Skeletal muscle tissue (tissue), 4 donors: ENCODE measurements around the gene ARHGEF7. TPM values are rescaled to one million over a fixed set of nuclear protein-coding genes. Genes with fewer than 3 reads are reported as not detected.

Source experiments
- H3K27ac ChIP-seq: one replicate; pipeline ENCODE4 v1.7.0; 2013; ENCODE audit warnings: mild to moderate bottlenecking, low read depth, low read length, inconsistent platforms
- H3K27me3 ChIP-seq, 3 donors: one replicate each; pipeline ENCODE4 v1.7.0; 2013; ENCODE audit warnings: low read length in 3 of 3; ENCODE audit not compliant: control insufficient read depth in 3 of 3, insufficient read depth in 3 of 3
- H3K36me3 ChIP-seq, 3 donors: one replicate each; pipeline ENCODE4 v1.7.0; 2013; ENCODE audit warnings: low read length in 3 of 3; ENCODE audit not compliant: control insufficient read depth in 3 of 3, insufficient read depth in 3 of 3
- H3K4me1 ChIP-seq, 3 donors: one replicate each; pipeline ENCODE4 v1.7.0; 2013; ENCODE audit warnings: low read length in 3 of 3, mild to moderate bottlenecking in 3 of 3; ENCODE audit not compliant: control insufficient read depth in 3 of 3, insufficient read depth in 3 of 3
- H3K4me3 ChIP-seq, 3 donors: one replicate each; pipeline ENCODE4 v1.7.0; 2013; ENCODE audit warnings: low read length in 3 of 3
- H3K9ac ChIP-seq, 3 donors: one replicate each; pipeline ENCODE4 v1.7.0; 2013; ENCODE audit warnings: low read length in 3 of 3, mild to moderate bottlenecking in 3 of 3, moderate library complexity in 2 of 3, low read depth in 1 of 3
- H3K9me3 ChIP-seq, 3 donors: one replicate each; pipeline ENCODE4 v1.7.0; 2013; ENCODE audit warnings: low read length in 3 of 3; ENCODE audit not compliant: control insufficient read depth in 3 of 3
- total RNA-seq: library from RNA; depleted of rRNA; stranded (reverse); fragments of >200 nt; gene quantifications from one replicate; pipeline ENCODE4 v1.2.3, GENCODE V29; 2014
- donor health status: Osteomylitis.

ARHGEF7 gene
- total RNA-seq, 1 donor from 2014 or later, result 99.7 TPM

DNA sequence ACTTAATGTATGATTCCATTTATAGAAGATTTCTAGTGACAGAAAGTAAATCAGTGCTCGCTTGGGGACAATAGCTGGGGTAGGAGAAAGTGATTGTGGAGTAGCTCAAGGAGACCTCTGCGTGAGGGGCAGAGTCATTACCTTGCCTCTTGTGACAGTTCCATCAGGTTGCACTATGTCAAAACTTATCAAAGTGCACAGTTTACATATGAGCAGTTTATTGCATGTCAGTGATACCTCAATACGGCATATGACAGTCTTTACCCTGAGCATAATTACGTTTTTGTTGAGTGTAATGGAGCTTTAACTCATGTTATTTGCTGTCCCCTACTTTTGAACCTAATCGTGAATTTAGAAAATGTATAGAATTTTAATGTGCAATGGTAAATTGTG is 15.0 kb downstream of the ARHGEF7 start:
- Histone ChIP-seq H3K36me3 (no peaks in the 10 kb centered on the region), H3K4me3 (no peak overlapping the region), H3K9me3 (no peaks in the 10 kb centered on the region), H3K4me1 (peaks cover 8 to 10% (median 9%) of the 10 kb centered on the region in 3 donors), H3K9ac (no peak overlapping the region), H3K27ac (no peak overlapping the region), H3K27me3 (no peaks in the 10 kb centered on the region)

GRCh38 chr13:111131048-111131447 is 15.9 kb downstream of the ARHGEF7 start:
- Histone ChIP-seq H3K27ac (no peak overlapping the region), H3K9ac (no peak overlapping the region), H3K9me3 (no peaks in the 10 kb centered on the region), H3K36me3 (no peaks in the 10 kb centered on the region), H3K27me3 (no peaks in the 10 kb centered on the region), H3K4me1 (peaks cover 8 to 10% (median 9%) of the 10 kb centered on the region in 3 donors), H3K4me3 (no peak overlapping the region)

- no peaks in the 10 kb centered on the region for H3K9me3 ChIP-seq
- H3K4me1 ChIP-seq, result peaks cover 8 to 10% (median 9%) of the 10 kb centered on the region in 3 donors
- H3K36me3 ChIP-seq, result no peaks in the 10 kb centered on the region
- H3K27ac ChIP-seq, result no peak overlapping the region
- no peaks in the 10 kb centered on the region for H3K27me3 ChIP-seq
- H3K4me3 ChIP-seq, result no peak overlapping the region
- peak overlapping the region in 1 of 3 donors; percentile 51 for H3K9ac ChIP-seq
These were observed 16.5 kb downstream of the ARHGEF7 start for GRCh38 chr13:111131611-111132010.

- H3K36me3 ChIP-seq, result no peaks in the 10 kb centered on the region
- no peak overlapping the region for H3K9ac ChIP-seq
- H3K9me3 ChIP-seq, result no peaks in the 10 kb centered on the region
- peaks cover 8 to 10% (median 9%) of the 10 kb centered on the region in 3 donors for H3K4me1 ChIP-seq
- no peaks in the 10 kb centered on the region for H3K27me3 ChIP-seq
- H3K4me3 ChIP-seq, result no peak overlapping the region
- H3K27ac ChIP-seq, result no peak overlapping the region
These were observed 17.8 kb downstream of the ARHGEF7 start for GRCh38 chr13:111132948-111133347.

- Histone ChIP-seq H3K27me3 (no peaks in the 10 kb centered on the region), H3K4me1 (peaks cover 15 to 26% (median 25%) of the 10 kb centered on the region in 3 donors), H3K9ac (peak overlapping the region in 1 of 3 donors; percentile 16), H3K27ac (no peak overlapping the region), H3K4me3 (no peak overlapping the region), H3K9me3 (no peaks in the 10 kb centered on the region), H3K36me3 (no peaks in the 10 kb centered on the region)
These were observed 24.3 kb downstream of the ARHGEF7 start for GRCh38 chr13:111139452-111139851.

DNA sequence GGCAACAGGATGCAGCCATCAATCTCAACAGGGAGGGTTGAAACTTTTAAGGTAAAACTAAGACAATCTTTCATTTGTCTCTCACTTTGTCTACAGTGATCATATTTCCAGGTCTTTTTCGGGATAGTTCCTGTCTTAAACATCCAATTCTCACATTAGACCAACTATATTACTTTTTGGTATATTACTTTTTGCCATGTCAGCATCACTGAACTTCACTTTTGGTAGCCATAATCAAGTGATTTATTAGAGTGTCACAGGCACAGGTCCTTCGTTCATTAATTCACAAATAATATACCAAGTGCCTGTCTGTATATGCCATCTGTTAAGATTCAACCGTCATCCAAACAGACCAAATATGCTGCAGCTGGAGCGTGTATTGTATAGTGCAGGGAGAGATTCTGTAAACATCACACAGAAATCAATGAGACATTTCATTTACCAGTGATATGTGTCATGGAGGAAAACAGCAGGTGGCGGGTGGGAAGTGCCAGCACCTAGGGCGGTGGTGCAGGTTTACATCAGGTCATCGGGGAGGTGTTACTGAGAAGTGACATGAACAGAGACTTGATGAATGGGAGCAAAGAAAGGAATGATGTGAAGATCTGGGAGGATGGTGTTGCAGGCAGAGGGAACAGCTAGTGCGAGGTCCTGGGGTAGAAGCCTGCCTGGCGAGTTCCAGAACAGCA is 24.9 kb downstream of the ARHGEF7 start:
- Histone ChIP-seq H3K4me1 (peaks cover 20 to 32% (median 25%) of the 10 kb centered on the region in 3 donors), H3K36me3 (no peaks in the 10 kb centered on the region), H3K27me3 (no peaks in the 10 kb centered on the region), H3K9ac (peak overlapping the region in 1 of 3 donors; percentile 16), H3K27ac (no peak overlapping the region), H3K9me3 (no peaks in the 10 kb centered on the region), H3K4me3 (no peak overlapping the region)

DNA sequence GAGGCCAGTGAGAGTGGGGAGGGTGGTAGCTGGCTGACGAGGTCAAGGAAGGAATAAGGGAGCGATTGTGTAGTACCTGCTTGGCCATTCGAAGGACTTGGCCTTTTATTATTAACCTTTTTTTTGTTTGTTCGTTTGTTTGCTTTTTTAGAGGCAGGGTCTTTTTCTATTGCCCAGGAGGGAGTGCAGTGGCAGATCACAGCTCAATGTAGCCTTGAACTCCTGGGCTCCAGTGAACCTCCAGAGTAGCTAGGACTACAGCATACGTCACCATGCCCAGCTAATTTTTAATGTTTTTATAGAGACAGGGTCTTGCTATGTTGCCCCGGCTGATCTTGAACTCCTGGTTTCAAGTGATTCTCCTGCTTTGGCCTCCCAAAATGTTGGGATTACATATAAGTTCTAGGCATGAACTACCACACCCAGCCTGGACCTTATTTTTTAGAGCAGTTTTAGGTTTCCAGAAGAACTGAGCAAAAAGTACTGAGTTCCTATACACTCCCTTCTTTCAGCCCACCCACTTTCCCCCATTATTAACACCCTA is 25.5 kb downstream of the ARHGEF7 start:
- no peaks in the 10 kb centered on the region for H3K36me3 ChIP-seq
- no peak overlapping the region for H3K9ac ChIP-seq
- H3K4me3 ChIP-seq, result no peak overlapping the region

GRCh38 chr13:111142472-111142871 is 27.4 kb downstream of the ARHGEF7 start:
- Histone ChIP-seq H3K4me1 (peaks cover 31 to 44% (median 32%) of the 10 kb centered on the region in 3 donors), H3K27ac (peak overlapping the region; percentile 21), H3K36me3 (no peaks in the 10 kb centered on the region), H3K27me3 (no peaks in the 10 kb centered on the region), H3K9ac (peak overlapping the region in 1 of 3 donors; percentile 1), H3K4me3 (no peak overlapping the region), H3K9me3 (no peaks in the 10 kb centered on the region)

More for the DNA sequence above, 25.5 kb downstream of the ARHGEF7 start:
- Histone ChIP-seq H3K4me1 (peaks cover 27 to 37% (median 30%) of the 10 kb centered on the region in 3 donors), H3K27me3 (no peaks in the 10 kb centered on the region), H3K27ac (no peak overlapping the region), H3K9me3 (no peaks in the 10 kb centered on the region)

DNA sequence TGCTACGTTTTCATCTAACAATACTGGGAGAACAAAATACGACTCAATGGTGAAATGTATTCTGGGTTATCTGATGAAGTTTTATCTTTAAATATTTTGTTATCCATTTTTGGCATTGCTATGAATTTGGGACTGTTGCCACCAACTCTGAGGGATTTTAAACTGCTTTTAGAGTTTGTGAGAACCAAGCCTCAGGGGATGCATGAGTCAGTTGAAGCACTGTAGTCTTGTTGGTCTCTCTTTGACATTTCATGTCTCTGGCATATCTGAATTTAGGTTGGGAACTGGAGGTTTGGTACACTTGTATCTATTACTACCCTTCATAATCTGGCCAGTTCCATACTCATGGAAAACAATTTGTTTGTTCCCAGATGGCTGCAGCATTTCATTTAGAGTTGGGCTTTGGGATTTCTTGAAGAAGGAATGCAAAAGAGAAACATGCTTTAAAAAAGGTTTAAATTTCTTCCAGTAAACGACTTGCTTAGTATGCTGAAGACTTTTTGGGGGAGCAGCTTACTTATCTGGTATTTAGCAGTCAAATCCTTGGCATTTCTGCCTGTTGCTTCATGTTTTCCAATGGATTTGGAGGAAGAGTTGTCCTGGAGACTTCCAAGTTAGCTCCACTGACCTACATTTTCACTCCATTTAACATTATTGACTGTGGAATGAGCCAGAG is 28.9 kb downstream of the ARHGEF7 start:
- peak overlapping the region; percentile 53 for H3K27ac ChIP-seq
- no peaks in the 10 kb centered on the region for H3K9me3 ChIP-seq

DNA sequence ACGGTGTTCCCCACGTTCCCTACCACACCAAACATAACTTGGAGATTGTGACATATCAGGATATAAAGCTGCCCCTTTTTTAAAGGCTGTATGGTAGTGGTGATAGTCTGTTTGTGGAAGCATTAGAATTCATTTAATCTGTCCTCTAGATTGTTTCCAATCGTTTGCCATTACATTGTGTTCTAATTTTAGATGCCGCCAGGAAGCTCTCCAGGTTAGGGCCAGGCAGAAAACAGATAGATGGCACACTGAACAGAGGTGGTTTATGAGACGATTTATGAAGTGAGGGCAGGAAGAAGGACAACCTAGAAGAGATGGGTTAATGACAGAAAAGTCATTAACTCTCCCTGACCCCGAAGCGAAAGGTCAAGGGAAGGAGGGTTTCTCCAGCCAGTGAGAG is 30.0 kb downstream of the ARHGEF7 start:
- H3K4me1 ChIP-seq, result peaks cover 26 to 43% (median 30%) of the 10 kb centered on the region in 3 donors
- H3K36me3 ChIP-seq, result no peaks in the 10 kb centered on the region
- peak overlapping the region in 1 of 3 donors; percentile 46 for H3K9ac ChIP-seq
- no peaks in the 10 kb centered on the region for H3K9me3 ChIP-seq
- H3K4me3 ChIP-seq, result peak overlapping the region in 2 of 3 donors; percentile 1 to 14
- H3K27me3 ChIP-seq, result no peaks in the 10 kb centered on the region
- H3K27ac ChIP-seq, result peak overlapping the region; percentile 53

More for the DNA sequence above, 28.9 kb downstream of the ARHGEF7 start:
- H3K4me1 ChIP-seq, result peaks cover 31 to 44% (median 32%) of the 10 kb centered on the region in 3 donors
- H3K4me3 ChIP-seq, result no peak overlapping the region
- H3K9ac ChIP-seq, result no peak overlapping the region
- H3K36me3 ChIP-seq, result no peaks in the 10 kb centered on the region
- no peaks in the 10 kb centered on the region for H3K27me3 ChIP-seq
